HG02852 (cell line): ENCODE measurements around the gene ACTN2.

Experiments
- ATAC-seq: cut with Tn5 transposase; IDR thresholded peaks from one replicate; pipeline ENCODE4 v1.9.1; 2021; ENCODE audit warnings: mild to moderate bottlenecking, moderate library complexity; ENCODE audit not compliant: unreplicated experiment

ACTN2 gene

DNA sequence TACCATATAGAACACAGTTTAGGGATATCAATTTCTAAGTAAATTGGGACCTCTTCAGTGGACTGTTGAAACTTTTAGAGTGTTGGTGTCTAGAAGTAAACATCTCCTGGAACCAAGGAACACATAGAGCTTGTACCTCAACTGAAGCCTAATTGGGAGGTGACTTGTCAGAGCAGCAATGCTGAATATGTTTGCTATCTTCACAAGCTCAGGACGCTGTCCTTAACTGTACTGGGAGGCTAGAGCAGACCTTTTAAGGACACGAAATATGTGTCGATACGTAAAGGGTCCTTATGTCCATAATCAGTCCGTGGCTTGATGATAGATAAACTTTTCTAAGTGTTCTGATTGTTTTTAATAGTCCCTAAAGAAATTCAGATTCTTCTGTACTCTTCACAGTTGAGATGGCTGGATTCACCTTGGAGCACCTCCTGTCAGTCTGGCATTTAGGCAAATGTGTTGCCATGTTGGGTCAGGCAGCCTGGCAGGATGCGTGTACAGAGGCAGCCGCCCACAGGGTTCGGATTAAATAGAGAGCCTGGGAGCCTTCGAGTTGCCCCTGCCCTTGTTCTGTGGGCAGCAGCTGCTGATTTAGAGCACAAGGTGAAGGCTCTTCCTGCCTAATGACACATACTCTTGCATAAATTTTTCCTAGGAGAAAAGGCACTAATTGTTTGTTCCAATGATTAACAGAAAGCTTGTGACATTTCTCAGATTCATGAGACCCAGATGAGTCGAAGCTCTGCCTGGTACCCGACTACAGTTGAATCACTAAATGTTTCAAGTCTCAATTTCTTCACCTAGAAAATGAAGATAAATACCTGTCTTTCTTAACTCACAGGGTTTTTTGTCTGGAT lies 3.6 kb downstream of the ACTN2 start:
- no peak for ATAC-seq

DNA sequence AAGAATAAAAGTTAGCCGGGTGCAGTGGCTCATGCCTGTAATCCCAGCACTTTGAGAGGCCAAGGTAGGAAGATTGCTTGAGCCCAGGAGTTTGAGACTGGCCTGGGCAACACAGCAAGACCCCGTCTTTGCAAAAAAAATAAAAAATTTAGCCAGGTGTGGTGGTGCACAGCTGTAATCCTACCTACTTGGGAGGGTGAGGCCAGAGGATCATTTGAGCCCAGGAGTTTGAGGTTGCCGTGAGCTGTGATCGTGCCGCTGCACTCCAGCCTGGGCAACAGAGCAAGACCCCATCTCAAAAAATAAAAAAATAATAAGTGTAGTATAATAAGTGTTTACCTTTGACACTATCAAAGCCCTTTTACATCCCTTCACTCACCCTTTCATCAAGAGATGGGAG lies 5.0 kb downstream of the ACTN2 start:
- no peak for ATAC-seq

DNA sequence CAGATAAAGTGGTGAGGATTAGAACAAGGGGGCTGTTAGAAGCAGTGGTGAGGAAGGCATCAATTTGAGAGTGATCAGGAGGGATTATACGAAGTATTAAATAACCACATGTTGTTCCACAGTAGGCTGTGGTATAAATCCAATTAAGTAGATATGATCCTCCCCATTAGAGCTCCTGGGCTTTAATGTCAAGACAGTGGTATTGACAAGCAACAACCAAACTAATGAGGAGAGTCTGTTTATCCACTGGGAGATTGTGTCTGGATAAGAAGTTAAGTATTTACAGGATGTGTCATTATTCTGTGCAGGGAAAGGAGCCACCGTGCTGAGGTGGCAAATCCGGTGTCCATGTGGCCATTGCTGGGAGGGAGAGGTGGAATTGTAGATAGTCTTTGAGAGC lies 5.8 kb downstream of the ACTN2 start:
- ATAC-seq, result no peak

DNA sequence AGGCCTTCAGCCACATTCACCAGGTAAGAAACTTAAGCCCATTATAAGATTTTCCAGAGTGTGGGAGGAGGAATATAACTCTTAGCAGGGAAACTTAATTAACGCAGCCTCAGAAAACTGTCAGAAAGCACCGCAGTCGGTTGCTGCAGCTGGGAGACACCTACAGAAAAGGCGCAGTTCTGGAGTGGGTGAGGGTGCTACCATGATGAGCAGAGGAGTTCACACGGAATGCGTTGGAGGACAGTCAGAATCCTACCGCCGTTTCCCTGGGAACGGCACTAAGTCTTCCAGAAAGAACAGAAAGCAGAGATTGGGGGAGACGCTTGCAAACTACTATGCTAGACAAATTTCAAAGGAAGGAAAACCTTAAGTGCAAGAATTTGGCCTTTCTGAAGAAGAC lies 6.4 kb downstream of the ACTN2 start:
- ATAC-seq, result no peak

DNA sequence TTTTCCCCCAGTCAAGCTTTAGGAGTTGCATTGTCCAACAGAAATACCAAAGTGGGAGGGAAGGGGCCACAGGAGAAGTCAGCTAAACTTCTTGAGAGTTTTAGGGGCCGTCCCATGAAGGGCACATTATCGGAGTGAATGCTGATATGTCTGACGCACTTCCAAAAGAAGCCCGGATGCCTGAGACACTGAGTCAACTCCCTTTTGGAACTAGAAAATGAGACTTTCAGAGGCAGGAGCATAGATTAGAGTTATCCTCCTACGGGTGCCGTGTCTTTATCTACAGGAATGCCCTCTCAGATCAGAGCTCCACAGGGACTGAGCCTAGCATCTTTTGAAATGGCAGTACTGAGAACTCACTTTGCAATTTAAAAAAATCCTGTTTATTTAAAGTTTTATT lies 13.1 kb downstream of the ACTN2 start:
- ATAC-seq, result no peak

DNA sequence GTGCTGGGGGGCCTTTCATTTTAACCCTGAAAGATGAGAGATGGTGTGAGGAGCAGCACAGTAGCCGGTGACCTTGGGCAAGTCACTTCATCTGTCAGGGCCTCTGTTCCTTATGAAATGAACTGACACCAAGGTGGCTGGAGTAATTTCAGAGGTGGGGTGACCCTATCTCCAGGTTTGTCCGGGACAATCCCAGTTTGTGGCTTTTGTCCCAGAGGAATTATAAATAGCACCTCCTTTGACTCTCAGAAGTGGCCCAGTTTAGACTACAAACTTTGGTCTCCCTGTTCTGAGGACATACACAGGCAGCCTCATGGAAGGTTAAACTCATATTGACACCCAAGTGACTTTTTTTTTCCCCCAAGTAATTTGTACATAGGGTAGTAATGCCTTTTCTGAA lies 14.6 kb downstream of the ACTN2 start:
- ATAC-seq, result no peak

DNA sequence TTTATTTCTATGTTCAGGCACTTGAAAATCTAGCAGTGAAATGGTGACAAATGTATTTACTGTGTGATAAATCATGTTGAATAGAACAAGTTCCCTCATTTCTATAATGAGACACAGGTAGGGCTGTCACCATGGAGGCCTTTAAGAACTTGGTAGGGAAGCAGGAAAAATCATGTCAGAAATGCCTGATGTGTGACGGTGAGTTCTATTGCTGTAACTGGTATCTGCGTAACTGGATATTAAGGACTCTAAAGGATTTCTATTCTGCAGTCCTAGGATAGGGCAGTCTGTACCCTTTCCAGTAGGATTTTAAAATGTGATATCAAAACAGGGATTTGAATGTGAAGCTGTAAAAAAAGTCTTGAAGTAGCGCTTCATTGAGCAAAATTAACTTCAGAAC lies 15.5 kb downstream of the ACTN2 start:
- no peak for ATAC-seq

DNA sequence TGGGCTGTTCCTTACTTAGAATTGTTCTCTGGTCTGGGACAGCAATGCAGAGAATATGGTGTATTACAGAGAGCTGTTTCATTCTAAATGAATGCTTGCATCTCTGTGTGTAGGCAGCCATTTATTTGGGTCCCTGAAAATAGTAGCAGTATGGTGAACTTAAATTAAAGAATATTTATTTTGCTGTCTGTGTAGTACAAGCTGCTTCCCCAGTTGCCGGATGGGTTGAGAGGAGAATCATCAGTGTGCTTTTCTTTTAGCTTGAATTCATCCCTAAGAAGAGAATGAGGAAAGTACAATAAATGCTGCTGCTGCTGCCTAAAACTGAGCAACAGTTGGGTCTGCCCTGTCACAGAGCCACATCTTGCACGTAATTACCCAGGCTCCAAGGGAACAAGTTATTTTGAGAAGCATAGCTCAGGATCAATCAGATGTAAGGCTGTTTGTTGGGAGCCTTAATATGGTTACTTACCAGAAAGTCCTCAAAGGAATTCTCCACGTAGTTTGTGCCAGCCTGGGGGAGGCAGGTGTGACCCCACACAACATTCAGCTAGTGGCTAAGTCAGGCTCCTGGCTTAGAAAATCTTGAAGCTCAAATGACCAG lies 16.6 kb downstream of the ACTN2 start:
- no peak for ATAC-seq

DNA sequence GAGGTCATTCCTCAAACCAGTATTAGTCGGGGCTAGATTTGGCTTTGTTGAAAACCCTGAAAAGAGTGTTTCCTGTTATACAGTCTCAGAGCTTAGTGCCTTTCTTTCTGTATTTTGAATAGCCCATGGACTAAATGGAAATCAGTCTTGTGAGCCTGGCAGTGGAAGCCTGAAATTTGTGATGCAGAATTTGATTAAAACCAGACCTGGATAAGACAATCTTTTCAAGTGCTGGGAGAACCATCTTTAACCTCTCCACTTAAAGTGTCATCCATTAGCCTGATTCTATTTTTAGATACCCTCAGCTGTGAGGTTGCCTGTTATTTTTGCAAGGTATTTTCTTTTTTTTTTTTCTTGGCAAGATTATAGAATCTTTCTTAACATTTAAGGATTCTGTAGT lies 19.5 kb downstream of the ACTN2 start:
- ATAC-seq, result no peak

DNA sequence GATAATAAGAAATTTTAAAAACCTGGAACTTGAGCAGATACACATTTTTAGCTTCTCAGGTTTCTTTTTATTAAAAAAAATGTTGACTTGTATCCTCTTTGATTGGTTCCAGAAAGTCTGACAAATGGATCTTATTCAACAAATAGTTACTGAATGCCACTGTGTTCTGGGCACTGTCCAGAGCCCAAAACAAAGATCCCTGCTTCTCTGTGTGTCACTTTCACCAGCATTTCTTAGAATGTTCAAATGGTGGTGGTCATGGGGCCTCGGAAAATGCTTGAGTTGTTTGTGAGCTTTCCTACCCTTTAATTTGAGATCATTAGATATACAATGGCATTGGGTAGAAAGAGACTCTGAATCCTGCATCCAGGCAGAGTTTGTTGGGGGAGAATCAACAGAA lies 19.9 kb downstream of the ACTN2 start:
- no peak for ATAC-seq

DNA sequence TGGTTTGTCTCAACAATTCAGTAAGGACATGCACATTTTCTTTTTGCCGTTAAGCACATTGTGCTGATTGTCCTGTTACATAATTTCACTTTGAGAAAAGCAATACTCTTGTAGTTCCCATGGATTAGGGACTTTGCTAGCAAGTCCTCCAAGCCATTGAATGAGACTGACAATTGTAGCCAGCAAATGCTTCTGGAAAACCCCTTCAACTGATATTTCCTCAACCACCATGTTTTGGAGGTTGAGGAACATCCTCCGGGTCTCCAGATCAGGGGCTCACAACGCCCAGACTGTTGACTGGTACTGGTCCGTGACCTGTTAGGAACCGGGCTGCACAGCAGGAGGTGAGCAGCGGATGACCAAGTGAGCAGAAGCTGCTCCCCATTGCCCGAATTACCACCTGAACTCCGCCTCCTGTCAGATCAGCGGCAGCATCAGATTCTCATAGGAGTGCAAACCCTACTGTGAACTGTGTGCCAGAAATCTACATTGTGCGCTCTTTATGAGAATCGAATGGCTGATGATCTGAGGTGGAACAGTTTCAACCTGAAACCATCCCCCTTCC lies 24.1 kb downstream of the ACTN2 start:
- no peak for ATAC-seq

DNA sequence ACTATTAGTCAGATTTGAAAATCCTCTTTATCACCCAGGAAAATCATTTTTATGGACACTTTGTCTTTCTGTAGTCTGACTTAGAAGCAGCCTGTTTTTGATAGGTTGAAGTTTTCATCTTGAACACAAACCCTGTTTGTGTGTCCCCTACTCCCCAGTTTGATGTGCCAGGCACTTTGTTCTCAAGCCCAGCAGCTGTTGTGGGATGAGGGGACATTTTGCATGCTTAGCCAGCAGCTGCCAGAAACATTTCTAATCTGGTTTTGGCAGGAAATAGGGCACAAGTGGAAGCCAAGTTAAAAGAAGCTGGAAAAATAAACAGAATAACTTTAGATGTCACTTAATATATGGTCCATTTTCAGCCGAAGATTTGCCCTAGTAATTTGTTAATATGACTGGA lies 29.9 kb downstream of the ACTN2 start:
- no peak for ATAC-seq

DNA sequence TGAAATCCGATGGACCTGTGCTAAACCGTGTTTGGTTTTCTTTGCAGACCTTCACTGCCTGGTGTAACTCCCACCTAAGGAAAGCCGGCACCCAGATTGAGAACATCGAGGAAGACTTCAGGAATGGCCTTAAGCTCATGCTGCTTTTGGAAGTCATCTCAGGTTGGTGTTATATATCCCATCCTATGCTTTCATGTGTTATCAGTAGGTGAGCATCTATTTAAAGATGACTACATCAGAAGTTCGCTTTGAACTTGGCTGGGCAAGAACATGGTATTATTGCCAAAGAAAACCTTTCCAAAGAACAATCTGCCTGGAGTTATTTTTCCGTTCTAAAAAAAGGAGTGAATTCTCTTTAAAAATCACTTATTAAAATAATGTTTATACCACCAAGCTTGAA lies 31.5 kb downstream of the ACTN2 start:
- no peak for ATAC-seq

DNA sequence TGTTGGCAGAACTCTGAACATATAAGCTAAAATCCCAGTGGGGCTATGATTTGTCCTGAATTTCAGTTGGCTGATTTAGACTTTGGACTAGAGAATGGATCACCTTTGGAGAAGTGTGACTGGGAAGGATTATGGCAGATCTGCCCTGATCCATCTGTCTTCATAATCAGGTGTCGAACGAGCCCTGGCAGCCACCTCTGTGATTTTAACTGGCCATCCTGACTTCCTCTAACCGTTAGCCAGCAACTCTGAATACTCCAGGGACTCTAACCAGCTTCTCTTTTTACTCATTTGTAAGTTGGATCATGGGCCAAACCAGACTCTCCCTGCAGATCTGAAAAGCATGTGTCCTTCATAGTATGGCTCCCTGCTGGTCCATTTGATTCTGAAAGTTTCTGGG lies 32.0 kb downstream of the ACTN2 start:
- no peak for ATAC-seq

DNA sequence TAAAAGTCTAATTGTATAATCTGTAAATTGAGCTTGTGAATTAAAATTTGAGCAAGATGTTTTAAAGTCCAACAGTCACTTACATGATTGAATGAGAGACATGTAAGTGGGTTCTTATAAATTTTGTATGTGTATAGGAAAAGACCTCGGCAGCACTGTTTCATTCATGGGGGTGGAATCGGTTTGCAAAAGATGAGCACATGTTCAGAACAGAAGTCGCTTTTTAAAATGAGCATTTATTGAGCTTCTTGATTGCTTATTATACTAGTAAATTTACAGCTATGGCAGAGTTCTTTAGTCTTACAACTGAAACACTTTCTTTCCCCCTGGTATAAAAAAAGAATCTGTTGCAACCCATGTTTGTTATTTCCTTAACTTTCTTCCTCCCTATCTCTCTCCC lies 33.9 kb downstream of the ACTN2 start:
- ATAC-seq, result no peak

DNA sequence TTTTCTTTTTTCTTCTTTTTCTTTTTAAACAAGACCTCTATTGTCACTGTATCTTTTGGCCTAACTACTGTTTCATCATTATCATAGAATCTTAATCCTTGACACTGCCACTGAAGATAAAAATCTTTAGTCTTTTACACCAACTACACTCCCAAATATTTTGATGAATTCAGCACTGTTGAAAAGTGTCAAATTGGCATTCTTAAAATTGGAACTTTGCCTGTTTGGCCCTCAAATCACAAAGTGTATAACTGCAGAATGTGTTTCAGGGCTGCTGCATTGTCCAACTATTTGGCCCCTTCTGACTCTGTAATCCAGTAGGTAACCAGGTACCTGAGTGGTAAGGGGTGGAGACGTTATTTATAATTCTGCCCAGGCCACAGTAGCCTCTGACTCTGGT lies 34.3 kb downstream of the ACTN2 start:
- ATAC-seq, result no peak

DNA sequence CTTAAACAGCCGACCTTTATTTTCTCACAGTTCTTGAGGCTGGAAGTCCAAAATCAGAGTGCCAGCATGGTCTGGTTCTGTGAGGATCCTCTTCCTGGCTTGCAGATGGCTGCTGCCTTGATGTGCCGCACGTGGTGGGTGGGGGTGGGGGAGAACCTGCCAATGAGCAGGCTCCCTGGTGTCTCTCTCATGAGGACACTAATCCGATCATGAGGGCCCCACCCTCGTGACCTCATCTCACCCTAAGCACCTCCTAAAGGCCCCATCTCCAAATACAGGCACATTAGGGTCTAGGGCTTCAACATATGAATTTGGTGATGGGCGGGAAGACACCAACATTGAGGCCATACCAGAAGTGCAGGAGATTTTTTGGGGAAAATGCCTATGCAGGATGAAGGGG lies 37.8 kb downstream of the ACTN2 start:
- no peak for ATAC-seq

DNA sequence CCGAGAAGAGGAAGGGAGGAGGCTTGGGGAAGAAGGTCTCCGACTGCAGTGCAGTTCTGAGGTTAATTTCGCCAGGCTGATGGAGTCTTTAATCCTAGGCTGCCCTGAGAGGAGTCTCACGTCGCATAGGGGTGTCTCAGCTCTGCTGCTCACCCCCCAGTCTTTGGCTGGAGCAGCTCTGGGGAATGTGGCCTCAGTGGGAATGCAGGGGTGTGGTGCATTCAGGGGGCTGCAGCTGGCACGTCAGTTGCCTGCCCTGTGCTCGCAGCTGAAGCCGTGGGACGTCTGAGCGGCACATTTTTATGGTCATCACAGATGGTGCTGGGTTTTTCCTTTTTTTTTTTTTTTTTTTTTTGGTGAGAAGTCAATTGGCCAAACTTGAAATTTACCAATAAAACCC lies 38.2 kb downstream of the ACTN2 start:
- no peak for ATAC-seq

DNA sequence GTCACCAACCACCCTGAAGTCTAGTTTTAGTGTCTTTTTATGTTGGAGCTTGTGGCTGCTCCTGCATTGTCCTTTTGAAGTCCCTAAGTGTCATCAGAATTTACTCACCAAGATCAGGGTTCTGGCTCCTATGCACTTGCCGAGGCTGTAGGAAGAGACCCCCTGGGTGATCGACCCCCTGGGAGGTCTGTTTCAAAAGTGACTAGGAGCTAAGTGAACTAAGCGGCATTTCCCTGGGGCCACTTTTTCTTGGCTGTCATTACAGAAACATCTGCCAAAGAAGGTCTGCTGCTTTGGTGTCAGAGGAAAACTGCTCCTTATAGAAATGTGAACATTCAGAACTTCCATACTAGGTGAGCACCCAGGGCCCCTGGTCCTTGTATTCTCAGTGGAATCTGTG lies 39.4 kb downstream of the ACTN2 start:
- ATAC-seq, result no peak

DNA sequence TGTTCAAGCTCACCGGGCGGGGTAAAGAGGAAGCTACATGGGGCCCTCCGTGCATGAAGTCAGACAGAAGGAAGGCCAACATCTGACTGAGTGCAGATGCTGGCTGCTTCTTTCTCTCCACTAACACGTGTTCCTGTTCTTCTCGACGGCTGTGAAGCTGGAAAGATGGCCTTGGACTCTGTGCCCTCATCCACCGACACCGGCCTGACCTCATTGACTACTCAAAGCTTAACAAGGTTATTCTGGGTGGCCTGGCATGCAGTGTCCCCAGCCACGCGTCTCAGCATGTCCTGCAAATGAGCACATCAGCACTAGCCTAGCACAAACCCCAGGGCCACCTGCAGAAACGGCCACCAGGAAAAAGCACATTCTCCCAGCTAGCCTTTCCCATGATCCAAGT lies 41.2 kb downstream of the ACTN2 start:
- no peak for ATAC-seq

DNA sequence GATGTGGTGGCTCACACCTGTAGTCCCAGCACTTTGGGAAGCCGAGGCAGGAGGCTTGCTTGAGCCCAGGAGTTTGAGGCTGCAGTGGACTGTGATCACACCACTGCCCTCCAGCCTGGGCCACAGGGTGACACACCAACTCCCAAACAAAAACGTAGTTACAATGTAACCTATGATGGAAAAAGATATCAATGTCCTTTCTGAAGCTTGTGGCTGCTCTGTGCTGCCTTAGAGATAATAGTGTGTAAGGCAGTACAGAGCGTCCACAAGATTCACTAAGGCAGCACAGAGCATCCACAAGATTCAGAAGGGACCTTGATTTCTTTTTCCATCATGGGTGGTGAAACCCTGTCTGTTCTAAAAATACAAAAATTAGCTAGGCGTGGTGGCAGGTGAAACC lies 42.5 kb downstream of the ACTN2 start:
- no peak for ATAC-seq

DNA sequence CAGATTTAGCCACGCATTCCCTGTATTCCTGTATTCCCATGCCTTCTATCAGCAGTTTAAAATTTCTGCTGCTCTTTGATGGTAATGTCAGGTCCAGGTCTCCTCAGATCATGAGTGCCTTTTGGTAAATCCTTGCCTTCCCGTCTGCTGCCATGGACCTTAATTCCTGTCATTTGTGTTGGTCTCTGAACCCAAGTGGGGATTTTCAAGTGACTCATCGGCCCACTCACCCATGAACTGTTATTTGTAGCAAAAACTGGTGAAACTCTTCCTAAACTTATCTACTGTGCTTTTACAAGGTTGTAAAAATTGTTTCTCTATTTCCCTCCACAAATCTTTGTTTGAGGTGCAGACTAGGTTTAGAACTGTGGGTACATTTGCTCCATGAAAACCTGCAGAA lies 47.4 kb downstream of the ACTN2 start:
- no peak for ATAC-seq
